Cardiac fibroblast (primary cell): Measurements from ENCODE around the gene CHAT.

Source experiments
- DNase-seq, 2 donors: peaks; one replicate each; pipeline versions ENCODE4 v3.0.0 to v3.0.0-alpha.2; 2010; ENCODE audit warnings: low read depth in 2 of 2
- H3K4me3 ChIP-seq, 2 donors: replicated peaks in 1 of 2; 1 replicate in 1 of 2; 2 replicates in 1 of 2; pipeline ENCODE4 v1.5.1; 2011; ENCODE audit warnings: low read depth in 2 of 2, low read length in 2 of 2, mild to moderate bottlenecking in 2 of 2, moderate library complexity in 1 of 2
- CTCF ChIP-seq: IDR thresholded peaks from one replicate; pipeline ENCODE4 v1.5.1; 2011; ENCODE audit warnings: low read depth, mild to moderate bottlenecking, low read length, inconsistent platforms

The CHAT gene

GRCh38 chr10:49688920-49689319 lies 75.1 kb downstream of the CHAT start:
- no peak overlapping the region for H3K4me3 ChIP-seq
- TF ChIP-seq CTCF = no peak
- DNase-seq = no peak

- H3K4me3 ChIP-seq = no peak overlapping the region
- DNase-seq = no peak
- no peak for TF ChIP-seq CTCF
These were observed 76.2 kb downstream of the CHAT start for GRCh38 chr10:49689882-49690510.

GRCh38 chr10:49690698-49691356 lies 77.0 kb downstream of the CHAT start:
- no peak overlapping the region for H3K4me3 ChIP-seq
- TF ChIP-seq CTCF = no peak
- DNase-seq = no peak

- no peak for TF ChIP-seq CTCF
- H3K4me3 ChIP-seq = no peak overlapping the region
- DNase-seq = no peak
These were observed 77.8 kb downstream of the CHAT start for GRCh38 chr10:49691588-49691987.

GRCh38 chr10:49694466-49694865 lies 80.6 kb downstream of the CHAT start:
- H3K4me3 ChIP-seq = no peak overlapping the region
- DNase-seq = no peak
- TF ChIP-seq CTCF = no peak

GRCh38 chr10:49696311-49696710 lies 82.5 kb downstream of the CHAT start:
- no peak for DNase-seq
- no peak for TF ChIP-seq CTCF
- H3K4me3 ChIP-seq = no peak overlapping the region
